Inferior parietal cortex (tissue), 1 donor: ENCODE data around the gene ZNF337.
A peak's percentile ranks its signal among the peaks of the same experiment; 100 is the strongest.
"Not testable (repeated sequence)": the region's sequence is repeated elsewhere in the genome, so short reads cannot be mapped to it uniquely, and the experiment has no call there.

Source experiments
- DNase-seq: peaks from one replicate; pipeline ENCODE4 v3.0.0-alpha.2; 2016; ENCODE audit errors: extremely low spot score

Gene ZNF337

GRCh38 chr20:25696371-25697131, at the start of gene ZNF337:
Gene ZNF337 (minus strand): TSS chr20:25696853. CDS start chr20:25686417, 10,436 bp downstream.
- DNase-seq = peak; percentile 95

DNA sequence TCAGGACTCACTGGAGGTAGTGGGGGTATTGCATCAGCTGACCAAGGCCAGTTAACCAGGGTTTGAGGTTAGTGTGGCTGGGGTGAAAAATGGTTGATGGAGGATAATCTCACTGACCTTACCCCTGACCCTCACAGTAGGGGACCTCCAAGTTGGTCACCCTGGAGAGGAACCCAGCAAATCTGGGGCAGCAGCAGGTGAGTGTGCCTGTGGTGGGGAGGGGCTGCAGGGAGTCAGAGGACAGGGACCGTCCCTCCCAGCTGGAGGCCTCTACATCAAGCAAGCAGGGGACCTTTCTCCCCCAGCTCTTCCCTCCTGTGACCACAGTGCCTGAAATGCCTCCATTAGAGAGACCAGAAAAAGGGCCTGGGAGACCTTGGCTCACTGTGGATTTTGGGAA, 49.1 kb upstream of the ZNF337 start:
- no peak for DNase-seq

DNA sequence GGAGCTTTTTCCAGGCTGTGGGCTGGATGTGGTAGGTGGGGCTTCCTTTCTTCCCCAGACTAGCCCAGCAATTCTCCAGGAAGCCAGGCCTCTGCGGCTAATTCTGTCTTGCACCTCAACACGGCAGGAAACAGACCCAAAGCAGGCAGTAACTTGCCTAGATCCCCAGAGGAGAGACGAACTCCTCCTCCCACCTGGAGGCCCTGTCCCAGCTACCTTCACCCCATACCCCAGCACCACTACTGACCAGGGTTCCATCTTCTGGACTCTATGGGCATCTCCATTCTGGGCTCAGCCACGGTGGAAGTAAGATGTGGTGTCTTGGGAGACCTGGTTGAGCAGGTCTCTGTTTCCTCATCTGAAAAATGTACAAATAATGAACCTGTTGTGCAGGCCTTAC, 48.4 kb upstream of the ZNF337 start:
- no peak for DNase-seq

GRCh38 chr20:25744261-25744660, 47.6 kb upstream of the ZNF337 start:
- DNase-seq = peak; percentile 16

- DNase-seq = no peak
Measured at GRCh38 chr20:25741088-25741487, 44.4 kb upstream of the ZNF337 start.

DNA sequence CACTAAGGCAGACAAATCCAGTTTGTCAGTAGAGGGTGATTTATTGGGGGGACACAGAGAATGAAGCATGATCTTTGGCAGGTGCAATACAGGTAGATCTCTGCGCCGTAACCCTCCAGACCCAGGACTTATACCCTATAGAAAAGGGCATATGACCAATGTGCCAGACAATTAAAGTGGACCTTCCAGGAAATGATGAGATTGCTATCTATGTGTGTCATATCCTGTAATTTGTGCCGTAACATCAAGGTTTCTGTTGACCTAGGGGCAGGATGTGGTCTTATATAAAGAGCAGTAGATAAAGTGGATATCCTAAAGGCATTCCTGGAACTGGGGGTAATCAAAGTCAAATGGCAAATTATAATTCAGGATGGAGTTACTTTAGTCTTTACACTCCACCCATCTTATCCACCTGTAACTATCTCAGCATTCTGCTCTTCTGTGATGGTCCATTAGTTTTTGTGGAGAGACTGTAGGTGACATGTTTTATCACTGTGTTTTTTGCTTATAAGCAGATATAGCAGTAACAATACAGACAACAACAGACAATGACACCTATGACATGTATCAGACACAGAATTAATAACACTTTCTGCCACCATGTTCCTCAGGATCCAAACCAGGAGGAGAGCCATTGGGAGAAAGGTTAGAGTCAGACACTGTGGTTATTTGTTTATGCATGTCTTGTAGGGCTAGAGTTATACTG, 43.1 kb upstream of the ZNF337 start:
- DNase-seq = no peak

DNA sequence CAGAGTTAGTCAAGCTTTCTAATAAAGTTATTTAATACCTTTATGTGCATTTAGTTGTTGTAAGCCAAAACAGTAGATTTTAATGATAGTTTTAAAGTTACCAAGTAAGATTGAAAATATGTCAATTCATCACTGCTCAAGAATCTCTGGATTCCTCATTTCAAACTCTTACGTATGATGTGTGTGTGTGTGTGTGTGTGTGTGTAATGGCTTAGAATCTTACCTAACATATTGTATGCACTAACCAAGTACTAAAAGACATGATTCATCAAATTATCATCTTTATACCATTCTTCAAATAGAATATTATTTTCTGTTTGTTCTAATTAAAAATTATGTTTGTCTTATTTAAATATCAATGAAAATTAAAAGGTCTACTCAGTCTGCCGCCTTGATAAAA, 41.5 kb upstream of the ZNF337 start:
- no peak for DNase-seq

DNA sequence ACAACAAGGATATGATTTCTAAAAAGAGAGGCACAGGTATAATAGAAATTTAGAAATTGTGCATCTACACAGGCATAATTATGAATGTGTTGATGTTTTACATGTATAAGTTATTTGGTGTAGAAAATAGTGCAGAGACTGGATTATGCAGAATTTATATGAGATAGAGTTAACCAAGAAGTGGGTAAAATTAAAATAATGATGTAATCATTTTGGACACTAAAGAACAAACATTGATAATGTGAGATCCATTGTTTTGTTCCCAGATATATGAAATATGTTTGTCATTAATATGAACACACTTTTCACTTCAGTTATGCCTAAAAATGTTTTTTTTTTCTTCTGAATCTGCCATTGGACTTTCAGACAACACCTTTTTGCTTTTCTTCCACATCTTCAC, 37.2 kb upstream of the ZNF337 start:
- no peak for DNase-seq

DNA sequence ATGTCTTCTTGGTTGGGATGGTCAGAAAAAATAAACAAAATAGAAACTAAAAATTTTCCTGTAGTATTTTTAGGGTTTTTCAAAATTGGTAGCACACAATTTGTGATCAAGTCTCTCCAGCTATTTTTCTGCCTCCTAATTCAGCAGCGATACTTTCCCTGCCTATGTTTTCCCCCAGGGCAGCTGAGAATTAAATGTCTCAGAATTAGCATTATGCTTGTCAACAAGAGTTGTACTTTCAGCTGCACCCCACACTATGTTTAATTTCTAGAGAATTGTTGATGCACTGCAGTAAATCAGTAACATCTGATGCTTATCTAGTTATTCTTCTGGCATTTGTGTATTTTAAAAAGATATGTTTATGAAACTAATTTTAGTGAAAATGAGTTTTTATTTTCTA, 34.2 kb upstream of the ZNF337 start:
- DNase-seq = no peak

DNA sequence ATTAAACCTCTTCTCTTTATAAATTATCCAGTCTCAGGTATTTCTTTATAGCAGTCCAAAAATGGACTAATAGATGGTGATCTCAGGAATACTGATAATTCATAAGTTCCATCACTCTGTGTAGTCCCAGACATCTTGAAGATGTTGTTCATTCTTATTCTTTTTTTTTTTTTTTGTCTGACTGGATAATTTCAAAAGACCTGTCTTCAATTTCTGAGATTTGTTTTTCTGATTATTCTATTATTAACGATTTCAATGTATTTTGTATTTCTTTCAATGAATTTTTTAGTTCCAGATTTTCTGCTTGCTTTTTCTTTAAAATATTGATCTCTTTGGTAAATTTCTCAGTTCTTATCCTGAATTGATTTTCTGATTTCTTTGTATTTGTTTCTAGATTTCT, 29.7 kb upstream of the ZNF337 start:
- DNase-seq = no peak

DNA sequence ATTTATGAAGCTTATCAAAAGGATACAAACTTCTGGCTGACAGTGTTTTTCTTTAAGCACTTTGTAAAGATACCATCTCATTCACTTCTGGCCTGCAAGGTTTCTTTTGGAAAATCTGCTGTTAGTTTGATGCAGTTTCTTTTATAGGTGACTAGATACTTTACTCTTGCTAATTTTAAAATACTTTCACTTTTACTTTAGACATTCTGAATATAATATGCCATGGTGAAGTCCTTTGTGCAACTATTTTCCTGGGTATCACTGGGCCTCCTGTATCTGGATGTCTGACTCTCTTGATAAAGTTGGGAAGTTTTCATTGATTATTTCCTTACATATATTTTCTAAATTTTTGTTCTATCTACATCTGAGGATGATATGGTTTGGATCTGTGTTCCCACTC, 29.0 kb upstream of the ZNF337 start:
- no peak for DNase-seq

DNA sequence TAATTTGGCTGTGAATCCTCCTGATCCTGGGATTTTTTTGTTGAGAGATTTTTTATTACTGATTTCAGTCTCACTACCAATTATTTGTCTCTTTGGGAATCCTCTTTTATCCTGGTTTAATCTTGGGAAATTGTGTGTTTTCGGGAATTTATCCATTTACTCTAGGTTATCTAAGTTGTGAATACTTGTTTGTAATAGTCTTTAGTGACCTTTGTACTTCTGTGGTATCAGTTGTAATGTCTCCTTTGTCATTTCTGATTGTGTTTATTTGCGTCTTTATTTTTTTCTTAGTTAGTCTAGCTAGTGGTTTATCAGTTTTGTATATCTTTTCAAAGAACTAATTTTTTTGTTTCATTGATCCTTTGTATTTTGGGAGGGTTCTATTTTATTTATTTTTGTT, 27.3 kb upstream of the ZNF337 start:
- DNase-seq = no peak

DNA sequence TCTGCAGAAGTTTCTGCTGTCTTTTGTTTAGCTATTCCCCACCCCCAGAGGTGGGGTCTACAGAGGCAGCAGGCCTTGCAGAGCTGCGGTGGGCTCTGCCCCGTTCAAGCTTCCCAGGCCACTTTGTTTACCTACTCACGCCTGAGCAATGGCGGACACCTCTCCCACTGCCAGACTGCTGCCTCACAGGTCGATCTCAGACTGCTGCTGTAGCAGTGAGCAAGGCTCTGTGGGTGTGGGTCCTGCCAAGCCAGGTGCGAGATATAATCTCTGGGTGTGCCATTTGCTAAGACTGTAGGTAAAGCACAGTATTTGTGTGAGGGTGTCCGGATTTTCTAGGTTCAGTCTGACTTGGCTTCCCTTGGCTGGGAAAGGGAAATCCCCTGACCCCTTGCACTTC, 23.6 kb upstream of the ZNF337 start:
- no peak for DNase-seq

DNA sequence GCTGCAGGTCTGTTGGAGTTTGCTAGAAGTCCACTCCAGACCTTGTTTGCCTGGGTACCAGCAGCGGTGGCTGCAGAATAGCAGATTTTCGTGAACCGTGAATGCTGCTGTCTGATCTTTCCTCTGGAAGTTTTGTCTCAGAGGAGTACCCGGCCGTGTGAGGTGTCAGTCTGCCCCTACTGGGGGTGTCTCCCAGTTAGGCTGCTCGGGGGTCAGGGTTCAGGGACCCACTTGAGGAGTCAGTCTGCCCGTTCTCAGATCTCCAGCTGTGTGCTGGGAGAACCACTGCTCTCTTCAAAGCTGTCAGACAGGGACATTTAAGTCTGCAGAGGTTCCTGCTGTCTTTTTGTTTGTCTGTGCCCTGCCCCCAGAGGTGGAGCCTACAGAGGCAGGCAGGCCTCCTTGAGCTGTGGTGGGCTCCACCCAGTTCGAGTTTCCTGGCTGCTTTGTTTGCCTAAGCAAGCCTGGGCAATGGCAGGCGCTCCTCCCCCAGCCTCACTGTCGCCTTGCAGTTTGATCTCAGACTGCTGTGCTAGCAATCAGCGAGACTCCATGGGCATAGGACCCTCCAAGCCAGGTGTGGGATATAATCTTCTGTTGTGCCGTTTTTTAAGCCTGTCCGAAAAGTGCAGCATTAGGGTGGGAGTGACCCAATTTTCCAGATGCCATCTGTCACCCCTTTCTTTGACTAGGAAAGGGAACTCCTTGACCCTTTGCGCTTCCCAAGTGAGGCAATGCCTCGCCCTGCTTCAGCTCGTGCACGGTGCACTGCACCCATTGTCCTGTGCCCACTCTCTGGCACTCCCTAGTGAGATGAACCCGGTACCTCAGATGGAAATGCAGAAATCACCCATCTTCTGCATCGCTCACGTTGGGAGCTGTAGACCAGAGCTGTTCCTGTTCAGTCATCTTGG, 22.5 kb upstream of the ZNF337 start:
- DNase-seq = not testable (repeated sequence)

DNA sequence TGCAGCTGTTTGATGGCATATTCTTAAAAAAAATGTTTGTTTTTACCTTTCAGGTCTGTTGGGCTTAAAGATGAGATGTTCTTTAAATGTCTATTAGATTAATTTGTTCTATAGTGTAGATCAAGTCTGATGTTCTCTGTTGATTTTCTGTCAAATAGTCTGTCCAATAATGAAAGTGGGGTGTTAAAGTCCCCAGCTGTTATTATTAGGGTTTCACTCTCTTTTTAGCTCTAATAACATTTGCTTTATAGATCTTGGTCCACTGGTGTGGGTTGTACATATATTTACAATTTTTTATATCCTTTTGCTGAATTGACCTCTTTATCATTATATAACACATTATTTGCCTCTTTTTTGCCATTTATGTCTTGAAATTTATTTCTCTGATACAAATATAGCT, 11.0 kb upstream of the ZNF337 start:
- DNase-seq = no peak

DNA sequence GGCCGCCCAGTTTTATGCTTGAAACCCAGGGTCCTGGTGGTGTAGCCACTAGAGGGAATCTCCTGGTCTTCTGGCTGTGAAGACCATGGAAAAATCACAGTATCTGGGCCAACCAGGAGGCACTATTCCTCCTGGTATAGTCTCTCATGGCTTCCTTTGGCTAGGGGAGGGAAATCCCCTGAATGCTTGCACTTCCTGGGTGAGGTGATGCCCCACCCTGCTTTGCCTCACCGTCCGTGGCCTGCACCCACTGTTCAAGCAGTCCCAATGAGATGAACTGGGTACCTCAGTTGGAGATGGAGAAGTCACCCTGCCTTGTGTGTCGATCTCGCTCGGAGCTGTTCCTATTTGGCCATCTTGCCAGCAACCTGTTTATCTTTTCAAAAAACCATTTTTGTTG, 10.1 kb upstream of the ZNF337 start:
- DNase-seq = no peak

DNA sequence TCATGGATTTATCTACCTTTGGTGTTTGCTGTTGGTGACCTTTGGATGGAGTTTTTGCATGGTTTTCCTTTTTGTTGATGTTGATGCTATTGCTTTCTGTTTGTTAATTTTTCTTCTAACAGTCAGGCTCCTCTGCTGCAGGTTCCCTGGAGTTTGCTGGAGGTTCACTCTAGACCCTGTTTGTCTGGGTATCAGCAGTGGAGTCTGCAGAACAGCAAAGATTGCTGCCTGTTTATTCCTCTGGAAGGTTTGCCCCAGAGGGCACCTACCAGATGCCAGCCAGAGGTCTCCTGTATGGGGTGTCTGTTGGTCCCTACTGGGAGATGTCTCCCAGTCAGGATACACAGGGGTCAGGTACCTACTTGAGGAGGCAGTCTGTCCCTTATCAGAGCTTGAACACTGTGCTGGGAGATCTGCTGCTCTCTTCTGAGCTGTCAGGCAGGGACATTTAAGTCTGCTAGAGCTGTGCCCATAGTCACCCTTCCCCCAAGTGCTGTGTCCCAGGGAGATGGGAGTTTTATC, 9.2 kb upstream of the ZNF337 start:
- DNase-seq = no peak

- DNase-seq = not testable (repeated sequence)
Measured at GRCh38 chr20:25704303-25704702, 7.7 kb upstream of the ZNF337 start.

GRCh38 chr20:25700835-25701234, 4.2 kb upstream of the ZNF337 start:
- not testable (repeated sequence) for DNase-seq

- DNase-seq = no peak
Measured at GRCh38 chr20:25699914-25700313, 3.3 kb upstream of the ZNF337 start.

GRCh38 chr20:25697132-25697446, 436 bp upstream of the ZNF337 start:
- DNase-seq = no peak
